ENCODE results near the gene CDCA7L.

GRCh38 chr7:21953781-21954180 is 8.1 kb upstream of the CDCA7L start:
- TF ChIP-seq ZFX (CRISPR knock-in tag; IDR thresholded peaks at IDR 0.05; ENCODE audit: low read depth) = no peak
- no peak for TF ChIP-seq USF2 (IDR thresholded peaks at IDR 0.05; ENCODE audit: low read depth, low read length)
- no peak for TF ChIP-seq USF2 (CRISPR knock-in tag; IDR thresholded peaks at IDR 0.05; ENCODE audit: borderline replicate concordance)
- TF ChIP-seq, protein P1, sequence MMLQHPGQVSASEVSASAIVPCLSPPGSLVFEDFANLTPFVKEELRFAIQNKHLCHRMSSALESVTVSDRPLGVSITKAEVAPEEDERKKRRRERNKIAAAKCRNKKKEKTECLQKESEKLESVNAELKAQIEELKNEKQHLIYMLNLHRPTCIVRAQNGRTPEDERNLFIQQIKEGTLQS (CRISPR knock-in tag; IDR thresholded peaks at IDR 0.05) = no peak
- no peak for TF ChIP-seq CTCF (CRISPR knock-in tag; IDR thresholded peaks at IDR 0.05)
- TF ChIP-seq RFX5 (IDR thresholded peaks at IDR 0.05; ENCODE audit: low read depth, low read length) = no peak
- no peak for TF ChIP-seq GLI4 (CRISPR knock-in tag; IDR thresholded peaks at IDR 0.05; ENCODE audit: borderline replicate concordance)
- TF ChIP-seq HOXA3 (CRISPR knock-in tag; IDR thresholded peaks at IDR 0.05) = no peak
- TF ChIP-seq NR2C2 (CRISPR knock-in tag; IDR thresholded peaks at IDR 0.05; ENCODE audit: borderline replicate concordance) = no peak
- TF ChIP-seq HOMEZ (CRISPR knock-in tag; IDR thresholded peaks at IDR 0.05; ENCODE audit: low read depth) = no peak
